Neuronal stem cell (in vitro differentiated cells): Measurements from ENCODE around the gene UBTF.

Experiments
- DNase-seq: peaks from one replicate; pipeline ENCODE4 v3.0.0-alpha.2; 2013; ENCODE audit warnings: low spot score
- H2AFZ ChIP-seq: one replicate; pipeline ENCODE4 v1.6.1; 2013; ENCODE audit warnings: mild to moderate bottlenecking, low read length, inconsistent platforms
- H2AK5ac ChIP-seq: 2 replicates; pipeline ENCODE4 v1.6.1; 2013; ENCODE audit warnings: low read depth, mild to moderate bottlenecking, inconsistent platforms, low read length, moderate library complexity, mixed read lengths
- H2BK120ac ChIP-seq: 2 replicates; pipeline ENCODE4 v1.6.1; 2013; ENCODE audit warnings: low read depth, mild to moderate bottlenecking, inconsistent platforms, low read length, moderate library complexity, mixed read lengths
- H2BK12ac ChIP-seq: one replicate; pipeline ENCODE4 v1.6.1; 2013; ENCODE audit warnings: low read length, inconsistent platforms
- H2BK15ac ChIP-seq: 2 replicates; pipeline ENCODE4 v1.6.1; 2013; ENCODE audit warnings: mild to moderate bottlenecking, low read length, inconsistent platforms, mixed read lengths
- H2BK5ac ChIP-seq: one replicate; pipeline ENCODE4 v1.6.1; 2013; ENCODE audit warnings: inconsistent platforms, mild to moderate bottlenecking, low read length, moderate library complexity
- H3K14ac ChIP-seq: one replicate; pipeline ENCODE4 v1.6.1; 2013; ENCODE audit warnings: low read length, inconsistent platforms
- H3K18ac ChIP-seq: 2 replicates; pipeline ENCODE4 v1.6.1; 2013; ENCODE audit warnings: low read length, inconsistent platforms
- H3K23ac ChIP-seq: 2 replicates; pipeline ENCODE4 v1.6.1; 2013; ENCODE audit warnings: low read depth, mild to moderate bottlenecking, mixed read lengths, low read length, inconsistent platforms; ENCODE audit not compliant: poor library complexity
- H3K27ac ChIP-seq: replicated peaks from 3 replicates; pipeline ENCODE4 v1.5.1; 2013; ENCODE audit warnings: low read length, inconsistent platforms
- H3K27me3 ChIP-seq, 3 experiments: 2 replicates each; pipeline ENCODE4 v1.6.1; 2013; ENCODE audit warnings: low read length in 3 of 3, mild to moderate bottlenecking in 2 of 3, inconsistent platforms in 1 of 3, low read depth in 1 of 3, mixed read lengths in 1 of 3, moderate library complexity in 1 of 3; ENCODE audit not compliant: control insufficient read depth in 3 of 3, insufficient read depth in 3 of 3
- H3K36me3 ChIP-seq, 2 donors: replicated peaks in 1 of 2; 2 replicates each; pipeline ENCODE4 v1.6.1; 2013; ENCODE audit warnings: low read length in 2 of 2; ENCODE audit not compliant: control insufficient read depth in 2 of 2, insufficient read depth in 2 of 2
- H3K4ac ChIP-seq: 2 replicates; pipeline ENCODE4 v1.6.1; 2013; ENCODE audit warnings: inconsistent platforms, mild to moderate bottlenecking, low read length, moderate library complexity
- H3K4me1 ChIP-seq, 2 donors: 1 replicate in 1 of 2; 2 replicates in 1 of 2; pipeline ENCODE4 v1.6.1; 2013; ENCODE audit warnings: low read length in 2 of 2, low read depth in 1 of 2; ENCODE audit not compliant: control insufficient read depth in 2 of 2, insufficient read depth in 1 of 2
- H3K4me2 ChIP-seq: one replicate; pipeline ENCODE4 v1.6.1; 2013; ENCODE audit warnings: mild to moderate bottlenecking, low read length, inconsistent platforms; ENCODE audit not compliant: insufficient read depth, poor library complexity, severe bottlenecking
- H3K4me3 ChIP-seq, 2 donors: 2 replicates each; pipeline ENCODE4 v1.5.1; 2013; ENCODE audit warnings: low read length in 2 of 2, mild to moderate bottlenecking in 2 of 2, inconsistent platforms in 1 of 2, moderate library complexity in 1 of 2
- H3K79me1 ChIP-seq: one replicate; pipeline ENCODE4 v1.6.1; 2013; ENCODE audit warnings: low read depth, mild to moderate bottlenecking, inconsistent platforms, low read length, moderate library complexity
- H3K9ac ChIP-seq: one replicate; pipeline ENCODE4 v1.6.1; 2013; ENCODE audit warnings: mild to moderate bottlenecking, low read depth, low read length, inconsistent platforms; ENCODE audit not compliant: poor library complexity
- H3K9me3 ChIP-seq, 2 donors: replicated peaks in 1 of 2; 2 replicates each; pipeline versions ENCODE3 to v1.6.1; 2013; ENCODE audit warnings: low read length in 2 of 2, mild to moderate bottlenecking in 2 of 2, inconsistent platforms in 1 of 2, low read depth in 1 of 2, mixed read lengths in 1 of 2, moderate library complexity in 1 of 2; ENCODE audit not compliant: control insufficient read depth in 2 of 2, insufficient read depth in 1 of 2
- H4K8ac ChIP-seq: one replicate; pipeline ENCODE4 v1.6.1; 2013; ENCODE audit warnings: low read depth, mild to moderate bottlenecking, inconsistent platforms, low read length, moderate library complexity
- H4K91ac ChIP-seq: one replicate; pipeline ENCODE4 v1.6.1; 2013; ENCODE audit warnings: low read length, low read depth, mild to moderate bottlenecking, inconsistent platforms; ENCODE audit not compliant: poor library complexity
- WGBS, 2 donors: extraction: QIAGEN DNeasy Blood & Tissue Kit; methylation state at CpG; one replicate each; pipeline ENCODE4 v1.1.7; 2013; ENCODE audit warnings: missing lambda C conversion rate in 2 of 2, mixed read lengths in 1 of 2; ENCODE audit not compliant: insufficient read length in 2 of 2, insufficient replicate concordance in 1 of 2; ENCODE audit errors: extremely low coverage in 2 of 2; 5-methylcytosine and 5-hydroxymethylcytosine counted together

The UBTF gene

GRCh38 chr17:44211281-44212265, 7.9 kb downstream of the UBTF start:
- Histone ChIP-seq H4K91ac (no peak overlapping the region), H3K4me3 (no peak overlapping the region), H2BK120ac (no peak overlapping the region), H3K23ac (no peak overlapping the region), H3K4me2 (no peak overlapping the region), H4K8ac (no peak overlapping the region), H2BK5ac (peak overlapping the region; percentile 72), H3K27me3 (no peaks in the 10 kb centered on the region), H3K79me1 (peaks cover 8% of the 10 kb centered on the region), H3K4ac (no peak overlapping the region), H3K36me3 (peaks cover 59 to 96% of the 10 kb centered on the region in 2 donors), H3K18ac (peak overlapping the region; percentile 16), H2AK5ac (peak overlapping the region; percentile 19), H3K9me3 (peaks cover 0 to 1% of the 10 kb centered on the region in 2 donors), H2BK12ac (no peak overlapping the region), H3K27ac (no peak overlapping the region), H2AFZ (no peak overlapping the region), H2BK15ac (peak overlapping the region; percentile 56), H3K4me1 (peaks cover 0 to 2% of the 10 kb centered on the region in 2 donors), H3K14ac (peak overlapping the region; percentile 2), H3K9ac (peak overlapping the region; percentile 68)
- WGBS, 2 donors, result no CpG with 5 or more reads among the region's 30 CpGs
- DNase-seq, result no peak

- Histone ChIP-seq H2BK120ac (no peak overlapping the region), H4K8ac (peak overlapping the region; percentile 32), H2BK12ac (no peak overlapping the region), H2AFZ (no peak overlapping the region), H3K9ac (peak overlapping the region; percentile 68), H4K91ac (no peak overlapping the region), H2BK15ac (no peak overlapping the region), H3K36me3 (peaks cover 50 to 91% of the 10 kb centered on the region in 2 donors), H3K9me3 (peaks cover 0 to 1% of the 10 kb centered on the region in 2 donors), H3K27ac (no peak overlapping the region), H2AK5ac (peak overlapping the region; percentile 74), H3K23ac (peak overlapping the region; percentile 39), H3K18ac (no peak overlapping the region), H3K4me3 (no peak overlapping the region), H3K4me2 (peak overlapping the region; percentile 39), H3K27me3 (no peaks in the 10 kb centered on the region), H3K4ac (peak overlapping the region; percentile 71), H3K79me1 (peaks cover 8% of the 10 kb centered on the region), H3K4me1 (peaks cover 0 to 2% of the 10 kb centered on the region in 2 donors), H3K14ac (no peak overlapping the region), H2BK5ac (peak overlapping the region; percentile 72)
- WGBS, 2 donors, result no CpG with 5 or more reads among the region's 64 CpGs
- peak; percentile 78 for DNase-seq
Observed at GRCh38 chr17:44210342-44211192, 8.9 kb downstream of the UBTF start.

GRCh38 chr17:44209786-44210341, 9.6 kb downstream of the UBTF start:
- H3K79me1 ChIP-seq, result peaks cover 8% of the 10 kb centered on the region
- H3K4me3 ChIP-seq, result no peak overlapping the region
- H4K8ac ChIP-seq, result no peak overlapping the region
- no CpG with 5 or more reads among the region's 11 CpGs for WGBS, 2 donors
- no peak overlapping the region for H2AK5ac ChIP-seq
- H2AFZ ChIP-seq, result no peak overlapping the region
- H3K9ac ChIP-seq, result no peak overlapping the region
- H3K4me1 ChIP-seq, result peaks cover 0 to 2% of the 10 kb centered on the region in 2 donors
- peak overlapping the region; percentile 20 for H3K23ac ChIP-seq
- no peak overlapping the region for H4K91ac ChIP-seq
- H3K27me3 ChIP-seq, result no peaks in the 10 kb centered on the region
- no peak overlapping the region for H3K4ac ChIP-seq
- no peak overlapping the region for H2BK120ac ChIP-seq
- H3K14ac ChIP-seq, result no peak overlapping the region
- H3K36me3 ChIP-seq, result peaks cover 43 to 84% of the 10 kb centered on the region in 2 donors
- H2BK12ac ChIP-seq, result no peak overlapping the region
- no peak overlapping the region for H2BK5ac ChIP-seq
- no peak overlapping the region for H3K4me2 ChIP-seq
- no peak overlapping the region for H2BK15ac ChIP-seq
- H3K27ac ChIP-seq, result no peak overlapping the region
- H3K18ac ChIP-seq, result no peak overlapping the region
- no peak for DNase-seq
- H3K9me3 ChIP-seq, result peaks cover 0 to 1% of the 10 kb centered on the region in 2 donors
